ENCODE data around the gene CERKL. TPM values are rescaled to one million over a fixed set of nuclear protein-coding genes. Genes with fewer than 3 reads are reported as not detected.

Gene CERKL
- polyA plus RNA-seq, 1 donor, result 9.2 TPM

- no peak for DNase-seq
Observed at GRCh38 chr2:181500201-181500600, 156.7 kb downstream of the CERKL start.

GRCh38 chr2:181499231-181499630, 157.7 kb downstream of the CERKL start:
- DNase-seq, result no peak

Other genes starting within 250 kb of the CERKL start
- 27.1 TPM for gene ITGA4, start 199.7 kb downstream of the CERKL start, polyA plus RNA-seq (ENCODE audit: insufficient read length)
- gene NEUROD1, start 23.4 kb upstream of the CERKL start, polyA plus RNA-seq (ENCODE audit: insufficient read length), result not detected
- 58.4 TPM for gene ITPRID2, start 234.6 kb upstream of the CERKL start, polyA plus RNA-seq (ENCODE audit: insufficient read length)